HuH-7.5 (cell line): Measurements from ENCODE around the gene PHF20.
"Not testable (repeated sequence)": the region's sequence is repeated elsewhere in the genome, so short reads cannot be mapped to it uniquely, and the experiment has no call there.

Experiments
- DNase-seq: peaks from one replicate; pipeline ENCODE4 v3.0.0; 2011; ENCODE audit warnings: low spot score

The PHF20 gene

GRCh38 chr20:35885212-35885611 lies 113.4 kb downstream of the PHF20 start:
- DNase-seq = no peak

DNA sequence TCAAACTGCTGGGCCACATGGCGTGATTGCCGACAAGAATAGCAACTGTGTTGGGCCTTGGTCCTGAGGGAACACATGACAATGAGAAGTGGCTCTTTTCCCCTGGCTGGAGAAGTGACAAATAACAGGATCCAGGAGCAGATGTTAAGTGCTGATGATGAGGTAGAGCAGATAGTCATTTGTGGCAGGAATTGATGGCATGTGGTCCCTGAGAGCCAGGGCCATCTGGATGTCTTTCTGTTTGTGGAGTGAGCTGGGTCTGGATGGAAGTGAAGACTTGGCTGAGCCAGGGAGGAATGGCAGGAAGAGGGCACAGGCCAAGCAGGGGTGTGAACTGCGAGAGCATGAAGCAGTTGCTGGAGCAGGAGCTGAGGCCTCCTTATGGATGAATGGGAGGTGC lies 114.7 kb downstream of the PHF20 start:
- DNase-seq = no peak

GRCh38 chr20:35887393-35888064 lies 115.7 kb downstream of the PHF20 start:
- DNase-seq = no peak

GRCh38 chr20:35888657-35889056 lies 116.8 kb downstream of the PHF20 start:
- no peak for DNase-seq

GRCh38 chr20:35891375-35891774 lies 119.6 kb downstream of the PHF20 start:
- no peak for DNase-seq

DNA sequence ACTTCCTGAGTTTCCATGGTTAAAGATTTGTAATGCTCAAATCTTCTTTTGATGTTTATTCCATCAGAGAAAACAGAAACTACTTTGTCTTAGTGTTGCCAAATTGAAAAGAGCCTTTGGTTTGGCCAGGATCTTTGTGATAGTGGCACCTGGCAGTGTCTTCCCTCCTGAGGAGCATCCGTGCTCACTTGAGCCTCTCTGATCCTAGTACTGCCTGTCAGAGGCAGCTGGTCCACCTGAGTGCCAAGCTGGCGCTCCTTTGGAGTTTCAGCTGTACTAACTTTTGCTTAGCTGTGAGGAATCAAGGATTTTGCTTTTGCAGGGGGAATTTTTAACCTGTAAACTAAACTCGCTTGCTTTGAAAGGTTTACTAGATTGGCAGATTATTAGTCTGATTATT lies 121.1 kb downstream of the PHF20 start:
- DNase-seq = no peak

GRCh38 chr20:35893942-35894341 lies 122.1 kb downstream of the PHF20 start:
- no peak for DNase-seq

DNA sequence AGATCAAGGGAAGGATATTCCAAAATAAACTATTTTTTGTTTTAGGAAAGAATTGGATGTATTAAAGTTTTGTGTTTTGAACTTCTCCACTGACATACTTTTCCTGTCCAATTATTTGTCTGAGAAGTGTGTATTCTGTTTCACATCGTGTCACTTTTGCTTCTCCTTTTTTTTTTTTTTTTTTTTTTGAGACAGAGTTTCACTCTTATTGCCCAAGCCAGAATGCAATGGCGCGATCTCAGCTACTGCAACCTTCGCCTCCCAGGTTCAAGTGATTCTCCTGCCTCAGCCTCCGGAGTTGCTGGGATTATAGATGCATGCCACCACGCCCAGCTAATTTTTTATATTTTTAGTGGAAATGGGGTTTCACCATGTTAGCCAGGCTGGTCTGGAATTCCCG lies 123.7 kb downstream of the PHF20 start:
- not testable (repeated sequence) for DNase-seq

DNA sequence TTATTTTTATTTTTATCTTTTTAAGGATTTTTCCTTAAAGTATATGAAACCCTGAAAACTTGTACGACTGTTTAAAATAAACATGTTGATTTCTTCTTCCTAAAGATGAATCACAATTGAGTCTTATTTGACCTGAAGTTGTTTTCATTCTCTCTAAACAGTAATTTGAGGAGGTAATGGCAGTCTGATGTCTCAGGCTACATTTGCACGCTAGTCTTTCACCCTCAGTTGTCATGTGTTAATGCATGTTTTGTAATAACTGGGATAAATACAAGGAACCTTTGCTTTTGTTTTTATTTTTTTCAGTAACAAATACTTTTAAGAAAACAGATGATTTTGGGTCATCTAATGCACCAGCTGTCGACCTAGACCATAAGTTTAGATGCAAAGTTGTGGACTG lies 127.2 kb downstream of the PHF20 start:
- DNase-seq = no peak

- DNase-seq = not testable (repeated sequence)
Measured at GRCh38 chr20:35901230-35901629, 129.4 kb downstream of the PHF20 start.

- DNase-seq = no peak
Measured at GRCh38 chr20:35901678-35902544, 130.1 kb downstream of the PHF20 start.

DNA sequence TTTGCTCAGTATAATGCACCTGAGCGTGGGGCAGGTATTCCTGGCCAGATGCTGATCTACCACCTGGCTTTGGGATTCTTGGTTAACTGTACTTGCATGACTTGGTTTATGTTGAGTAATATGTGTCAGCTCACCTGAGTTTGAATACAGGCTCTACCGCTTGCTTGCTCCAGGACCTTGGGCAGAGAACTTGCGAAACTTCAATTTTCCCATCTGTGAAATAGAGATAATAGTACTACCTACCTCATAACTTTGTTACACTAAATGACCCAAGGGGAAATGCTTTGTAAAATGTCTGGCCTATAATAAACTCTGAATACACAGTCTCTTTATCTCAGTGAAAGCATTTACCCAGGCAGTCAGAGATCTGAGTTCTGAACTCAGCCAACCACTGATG lies 130.7 kb downstream of the PHF20 start:
- no peak for DNase-seq

GRCh38 chr20:35903843-35904242 lies 132.0 kb downstream of the PHF20 start:
- no peak for DNase-seq

DNA sequence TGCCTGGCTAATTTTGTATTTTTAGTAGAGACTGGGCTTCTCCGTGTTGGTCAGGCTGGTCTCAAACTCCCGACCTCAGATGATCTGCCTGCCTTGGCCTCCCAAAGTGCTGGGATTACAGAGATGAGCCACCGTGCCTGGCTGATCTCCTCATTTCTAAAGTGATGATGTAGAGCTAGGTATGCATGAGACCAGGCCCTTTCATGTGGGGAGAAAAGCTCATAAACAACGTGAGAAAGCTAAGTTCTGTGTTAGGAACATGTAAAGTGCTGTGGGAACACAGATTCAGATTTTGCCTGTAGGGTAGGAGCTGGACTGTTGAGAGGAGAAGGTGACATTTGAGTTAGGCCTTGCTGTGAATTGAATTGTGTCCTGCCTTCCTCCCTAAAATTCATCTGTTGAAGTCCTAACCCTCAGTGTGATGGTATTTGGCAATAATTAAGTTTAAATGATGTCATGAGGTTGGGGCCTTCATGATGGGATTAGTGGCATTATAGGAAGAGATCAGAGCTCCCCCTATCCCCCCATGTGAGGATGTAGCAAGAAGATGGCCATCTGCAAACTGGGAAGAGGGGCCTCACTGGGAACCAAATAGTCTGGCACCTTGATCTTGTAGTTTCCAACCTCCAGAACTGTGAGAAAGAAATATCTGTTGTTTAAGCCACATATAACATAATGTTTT lies 133.3 kb downstream of the PHF20 start:
- DNase-seq = no peak

DNA sequence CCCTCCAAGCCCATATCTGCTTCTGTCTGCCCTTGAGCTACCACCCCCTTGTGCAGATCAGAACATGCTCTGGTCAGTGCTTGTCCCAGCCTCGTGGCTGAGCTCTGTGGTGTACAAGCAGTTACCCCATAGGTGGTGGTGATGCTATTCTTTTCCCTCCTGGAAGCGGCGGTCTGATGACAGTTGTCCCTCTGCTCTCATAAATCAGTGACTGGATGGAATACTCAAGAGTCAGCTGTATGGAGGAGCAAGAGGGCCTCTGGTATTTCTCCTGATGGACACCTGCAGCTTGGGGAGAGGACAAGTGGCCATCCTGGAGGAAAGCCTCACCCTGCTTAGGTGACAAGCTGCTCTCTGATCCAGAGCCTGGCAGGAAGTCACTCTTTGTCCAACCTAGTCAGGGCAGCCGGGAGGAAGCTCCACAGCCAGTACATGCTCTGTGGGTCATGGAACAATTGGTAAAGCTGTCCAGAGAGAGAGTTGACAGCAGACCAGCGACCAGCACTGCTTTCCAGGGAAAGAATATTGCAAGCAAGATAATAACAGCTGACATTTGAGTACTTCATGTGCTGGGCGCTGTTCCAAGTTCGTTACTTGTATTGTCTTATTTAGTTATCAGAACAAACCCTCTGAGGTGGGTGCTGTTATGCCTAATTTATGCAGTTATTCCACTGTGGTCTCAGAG lies 135.3 kb downstream of the PHF20 start:
- DNase-seq = no peak

- no peak for DNase-seq
Measured at GRCh38 chr20:35908007-35908406, 136.2 kb downstream of the PHF20 start.

DNA sequence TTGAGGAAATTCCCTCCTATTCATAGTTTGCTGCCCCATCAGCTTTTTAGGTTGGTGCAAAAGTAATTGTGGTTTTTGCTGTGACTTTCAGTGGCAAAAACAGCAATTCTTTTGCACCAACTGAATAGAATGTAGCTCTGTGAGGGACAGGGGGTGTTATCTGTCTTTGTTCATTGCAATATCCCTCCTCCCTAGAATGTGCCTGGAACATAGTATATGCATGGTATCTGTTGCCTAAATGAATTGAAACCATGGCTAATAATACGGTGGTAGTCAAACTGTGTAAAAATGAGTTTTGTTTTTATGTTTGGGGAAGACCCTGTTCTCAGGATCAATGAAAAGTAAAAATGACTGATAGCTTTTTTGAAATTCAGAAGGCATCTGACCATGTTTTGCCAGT lies 137.4 kb downstream of the PHF20 start:
- no peak for DNase-seq

GRCh38 chr20:35909796-35910195 lies 138.0 kb downstream of the PHF20 start:
- no peak for DNase-seq

DNA sequence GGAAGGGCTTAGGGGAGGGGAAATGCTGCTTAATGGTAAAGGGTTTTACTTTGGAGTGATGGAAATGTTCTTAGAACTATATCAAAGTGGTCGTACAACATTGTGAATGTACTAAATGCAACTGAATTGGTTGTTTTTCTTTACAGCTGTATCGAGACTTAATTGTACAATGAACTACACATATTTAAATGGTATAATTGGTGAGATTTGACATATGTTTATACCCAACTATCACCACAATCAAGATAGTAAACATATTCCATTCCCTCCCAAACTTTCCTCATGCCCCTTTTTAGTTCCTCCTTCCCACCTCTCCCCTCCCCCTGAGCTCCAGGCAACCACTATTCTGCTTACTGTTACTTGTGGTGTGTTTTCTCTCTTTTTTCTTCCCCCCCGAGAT lies 138.4 kb downstream of the PHF20 start:
- DNase-seq = no peak

DNA sequence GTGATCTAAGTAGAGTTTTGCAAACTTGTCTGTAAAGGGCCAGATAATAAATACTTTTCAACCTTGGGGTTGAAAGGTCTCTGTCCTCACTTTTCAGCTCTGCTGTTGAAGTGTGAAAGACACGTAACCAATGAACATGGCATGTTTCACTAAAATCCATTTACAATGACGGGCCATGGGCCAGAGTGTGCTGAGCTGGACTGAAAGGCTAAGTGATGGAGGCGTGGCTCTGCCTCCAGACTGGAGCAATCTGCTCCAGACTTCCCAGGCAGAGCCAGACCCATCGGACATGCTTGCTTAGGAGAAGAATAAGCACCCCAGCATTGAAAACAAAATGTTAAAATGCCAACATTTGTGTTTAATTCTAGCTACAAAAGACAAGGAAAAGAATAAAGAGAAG lies 141.1 kb downstream of the PHF20 start:
- no peak for DNase-seq

- no peak for DNase-seq
Measured at GRCh38 chr20:35917077-35917476, 145.3 kb downstream of the PHF20 start.

GRCh38 chr20:35918021-35918420 lies 146.2 kb downstream of the PHF20 start:
- no peak for DNase-seq
